ENCODE data around the gene MAPRE2.

Gene MAPRE2

DNA sequence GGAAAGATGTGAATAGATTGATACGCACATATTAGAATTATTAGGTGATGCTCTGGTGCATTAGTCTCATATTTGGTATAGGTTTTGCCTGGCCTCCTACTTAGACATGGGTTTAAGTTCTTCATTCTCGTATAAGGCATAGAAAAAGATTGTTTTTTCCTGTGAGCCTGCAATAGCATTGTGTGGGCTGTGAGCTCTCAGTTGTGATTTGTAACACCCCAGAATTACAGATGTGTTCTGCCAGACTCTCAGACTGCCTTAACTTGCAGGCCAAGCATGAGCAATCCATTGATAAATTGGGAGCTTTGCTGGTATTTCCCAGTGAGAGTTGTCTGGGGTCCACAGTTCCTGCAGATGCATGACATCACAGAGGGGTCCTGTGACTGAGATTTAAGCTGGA lies 95.7 kb downstream of the MAPRE2 start:
- Histone ChIP-seq H3K14ac (ENCODE audit: low read length in 2 of 2) (no peak overlapping the region), H2AK5ac (ENCODE audit: low read length, severe bottlenecking) (no peak overlapping the region), H4K8ac (ENCODE audit: low read length) (no peak overlapping the region), H3K18ac (ENCODE audit: low read depth in 1 of 2, low read length in 2 of 2) (no peak overlapping the region), H3K4me3 (ENCODE audit: insufficient read depth in 1 of 2, low read depth in 1 of 2, low read length in 2 of 2) (no peak overlapping the region), H2BK5ac (ENCODE audit: low read depth, low read length, poor library complexity, severe bottlenecking) (no peak overlapping the region), H3K9me3 (ENCODE audit: control insufficient read depth, low read length) (no peaks in the 10 kb centered on the region), H3K27ac (ENCODE audit: low read length, poor library complexity, severe bottlenecking) (no peak overlapping the region), H2BK120ac (ENCODE audit: low read depth, low read length) (no peak overlapping the region), H3K4me2 (ENCODE audit: low read length, poor library complexity, severe bottlenecking) (no peak overlapping the region), H2AFZ (ENCODE audit: low read depth, low read length) (no peak overlapping the region), H3K23ac (ENCODE audit: low read length in 2 of 2) (no peak overlapping the region), H4K91ac (ENCODE audit: low read length) (no peak overlapping the region), H3K4ac (ENCODE audit: low read depth in 1 of 2, low read length in 2 of 2) (no peak overlapping the region), H3K4me1 (ENCODE audit: control insufficient read depth, insufficient read depth, low read depth, low read length) (peaks cover under 1% of the 10 kb centered on the region), H3K79me1 (replicated peaks; ENCODE audit: low read length, poor library complexity, severe bottlenecking) (no peaks in the 10 kb centered on the region), H3K27me3 (ENCODE audit: control insufficient read depth in 1 of 2, insufficient read depth in 1 of 2, low read length in 2 of 2) (no peaks in the 10 kb centered on the region), H2BK12ac (ENCODE audit: low read length in 2 of 2) (no peak overlapping the region), H3K9ac (ENCODE audit: low read length) (no peak overlapping the region), H2BK15ac (ENCODE audit: low read depth, poor library complexity, severe bottlenecking) (no peak overlapping the region), H3K36me3 (ENCODE audit: control insufficient read depth in 1 of 2, insufficient read depth in 2 of 2, low read depth in 1 of 2, low read length in 2 of 2) (peaks cover 25 to 40% of the 10 kb centered on the region in 2 experiments)
- no peak for DNase-seq
- 95% methylated on average over 2 of the region's 2 CpGs for WGBS

DNA sequence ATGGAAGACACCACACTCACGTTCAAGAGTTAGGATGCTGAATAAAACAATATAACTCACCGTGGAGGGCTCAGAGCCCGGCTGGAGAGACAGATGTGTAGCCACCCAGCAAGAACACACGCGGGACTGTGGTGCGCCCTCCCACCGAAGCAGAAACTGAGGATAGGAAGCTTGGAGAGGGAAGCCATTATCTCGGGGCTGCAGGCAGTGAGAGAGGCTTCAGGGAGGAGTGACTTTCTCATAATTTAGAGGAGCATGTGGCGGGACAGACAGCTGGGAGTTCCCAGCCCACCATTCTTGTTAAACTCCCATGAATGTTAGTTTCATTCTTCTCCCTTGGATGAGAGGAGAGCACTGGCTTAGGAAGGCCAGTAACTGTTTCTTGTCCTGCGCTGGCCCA lies 96.4 kb downstream of the MAPRE2 start:
- WGBS = 95% methylated on average over 9 of the region's 10 CpGs
- no peak overlapping the region for H3K18ac ChIP-seq (ENCODE audit: low read depth in 1 of 2, low read length in 2 of 2)

DNA sequence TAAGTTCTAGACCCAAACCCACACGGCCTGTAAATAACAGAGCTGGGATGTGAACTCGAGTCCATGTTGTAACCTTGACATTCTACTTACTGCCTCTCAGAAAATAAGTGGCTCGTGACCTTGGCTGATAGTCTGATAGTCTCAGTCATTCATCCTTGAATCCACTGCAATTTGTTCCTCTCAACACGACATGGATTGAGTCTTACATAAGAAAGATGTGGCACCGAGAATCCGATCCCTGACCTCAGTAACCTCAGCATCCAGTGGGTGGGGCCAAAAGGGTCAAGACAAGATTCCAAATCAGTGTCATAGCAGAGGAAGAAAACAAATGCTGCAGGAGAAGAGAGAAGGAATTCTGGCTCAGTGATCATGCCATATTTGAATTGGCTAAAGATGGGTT lies 97.6 kb downstream of the MAPRE2 start:
- Histone ChIP-seq H3K79me1 (replicated peaks; ENCODE audit: low read length, poor library complexity, severe bottlenecking) (no peaks in the 10 kb centered on the region), H3K9ac (ENCODE audit: low read length) (no peak overlapping the region), H2BK12ac (ENCODE audit: low read length in 2 of 2) (no peak overlapping the region), H3K14ac (ENCODE audit: low read length in 2 of 2) (no peak overlapping the region), H3K9me3 (ENCODE audit: control insufficient read depth, low read length) (no peaks in the 10 kb centered on the region), H2AK5ac (ENCODE audit: low read length, severe bottlenecking) (no peak overlapping the region), H3K4me2 (ENCODE audit: low read length, poor library complexity, severe bottlenecking) (no peak overlapping the region), H2AFZ (ENCODE audit: low read depth, low read length) (no peak overlapping the region), H2BK120ac (ENCODE audit: low read depth, low read length) (no peak overlapping the region), H2BK5ac (ENCODE audit: low read depth, low read length, poor library complexity, severe bottlenecking) (no peak overlapping the region), H4K8ac (ENCODE audit: low read length) (no peak overlapping the region), H4K91ac (ENCODE audit: low read length) (no peak overlapping the region), H3K23ac (ENCODE audit: low read length in 2 of 2) (peak overlapping the region in 1 of 2 experiments; percentile 38), H3K18ac (ENCODE audit: low read depth in 1 of 2, low read length in 2 of 2) (no peak overlapping the region), H3K4ac (ENCODE audit: low read depth in 1 of 2, low read length in 2 of 2) (no peak overlapping the region), H3K4me1 (ENCODE audit: control insufficient read depth, insufficient read depth, low read depth, low read length) (peaks cover 4% of the 10 kb centered on the region), H3K27ac (ENCODE audit: low read length, poor library complexity, severe bottlenecking) (no peak overlapping the region), H3K27me3 (ENCODE audit: control insufficient read depth in 1 of 2, insufficient read depth in 1 of 2, low read length in 2 of 2) (no peaks in the 10 kb centered on the region), H2BK15ac (ENCODE audit: low read depth, poor library complexity, severe bottlenecking) (no peak overlapping the region), H3K4me3 (ENCODE audit: insufficient read depth in 1 of 2, low read depth in 1 of 2, low read length in 2 of 2) (no peak overlapping the region), H3K36me3 (ENCODE audit: control insufficient read depth in 1 of 2, insufficient read depth in 2 of 2, low read depth in 1 of 2, low read length in 2 of 2) (peaks cover 20 to 22% of the 10 kb centered on the region in 2 experiments)
- DNase-seq = no peak
- 80% methylated on average over 6 of the region's 6 CpGs for WGBS

More for the DNA sequence above, 96.4 kb downstream of the MAPRE2 start:
- Histone ChIP-seq H3K4ac (ENCODE audit: low read depth in 1 of 2, low read length in 2 of 2) (no peak overlapping the region), H3K4me3 (ENCODE audit: insufficient read depth in 1 of 2, low read depth in 1 of 2, low read length in 2 of 2) (no peak overlapping the region), H2BK15ac (ENCODE audit: low read depth, poor library complexity, severe bottlenecking) (no peak overlapping the region), H2AFZ (ENCODE audit: low read depth, low read length) (no peak overlapping the region), H3K23ac (ENCODE audit: low read length in 2 of 2) (no peak overlapping the region), H4K91ac (ENCODE audit: low read length) (peak overlapping the region; percentile 27), H2BK5ac (ENCODE audit: low read depth, low read length, poor library complexity, severe bottlenecking) (no peak overlapping the region), H4K8ac (ENCODE audit: low read length) (no peak overlapping the region), H3K4me1 (ENCODE audit: control insufficient read depth, insufficient read depth, low read depth, low read length) (peaks cover 4% of the 10 kb centered on the region), H3K14ac (ENCODE audit: low read length in 2 of 2) (no peak overlapping the region), H2AK5ac (ENCODE audit: low read length, severe bottlenecking) (no peak overlapping the region), H3K27ac (ENCODE audit: low read length, poor library complexity, severe bottlenecking) (no peak overlapping the region), H3K9me3 (ENCODE audit: control insufficient read depth, low read length) (no peaks in the 10 kb centered on the region), H3K36me3 (ENCODE audit: control insufficient read depth in 1 of 2, insufficient read depth in 2 of 2, low read depth in 1 of 2, low read length in 2 of 2) (peaks cover 25 to 33% of the 10 kb centered on the region in 2 experiments), H3K4me2 (ENCODE audit: low read length, poor library complexity, severe bottlenecking) (no peak overlapping the region), H3K9ac (ENCODE audit: low read length) (no peak overlapping the region), H2BK120ac (ENCODE audit: low read depth, low read length) (no peak overlapping the region), H3K27me3 (ENCODE audit: control insufficient read depth in 1 of 2, insufficient read depth in 1 of 2, low read length in 2 of 2) (no peaks in the 10 kb centered on the region), H2BK12ac (ENCODE audit: low read length in 2 of 2) (no peak overlapping the region), H3K79me1 (replicated peaks; ENCODE audit: low read length, poor library complexity, severe bottlenecking) (no peaks in the 10 kb centered on the region)
- no peak for DNase-seq

DNA sequence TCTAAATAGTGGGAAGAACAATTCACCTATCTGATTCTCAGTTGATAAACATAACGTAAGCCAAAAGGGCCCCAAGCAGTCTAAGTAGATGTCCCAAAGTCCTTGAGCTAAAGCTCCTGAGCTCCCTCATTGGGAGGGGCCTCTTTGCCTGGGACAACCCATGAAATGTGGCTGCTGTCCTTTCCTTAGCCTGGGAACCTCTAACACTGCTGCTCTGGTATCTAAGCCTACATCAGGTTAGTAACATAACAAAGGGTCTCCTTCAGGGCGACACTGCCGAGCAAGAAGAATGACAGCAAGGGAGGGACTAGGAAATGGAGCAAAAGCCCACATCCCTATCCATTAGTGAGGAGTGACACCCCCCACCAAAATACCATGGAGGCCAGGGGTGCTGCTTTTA lies 98.3 kb downstream of the MAPRE2 start:
- Histone ChIP-seq H3K9ac (ENCODE audit: low read length) (no peak overlapping the region), H3K18ac (ENCODE audit: low read depth in 1 of 2, low read length in 2 of 2) (no peak overlapping the region), H2AK5ac (ENCODE audit: low read length, severe bottlenecking) (no peak overlapping the region), H3K4me3 (ENCODE audit: insufficient read depth in 1 of 2, low read depth in 1 of 2, low read length in 2 of 2) (no peak overlapping the region), H3K4me2 (ENCODE audit: low read length, poor library complexity, severe bottlenecking) (no peak overlapping the region), H3K4ac (ENCODE audit: low read depth in 1 of 2, low read length in 2 of 2) (no peak overlapping the region), H4K8ac (ENCODE audit: low read length) (no peak overlapping the region), H3K14ac (ENCODE audit: low read length in 2 of 2) (no peak overlapping the region), H3K79me1 (replicated peaks; ENCODE audit: low read length, poor library complexity, severe bottlenecking) (no peaks in the 10 kb centered on the region), H2BK120ac (ENCODE audit: low read depth, low read length) (no peak overlapping the region), H3K27ac (ENCODE audit: low read length, poor library complexity, severe bottlenecking) (no peak overlapping the region), H3K4me1 (ENCODE audit: control insufficient read depth, insufficient read depth, low read depth, low read length) (peaks cover 4% of the 10 kb centered on the region), H2AFZ (ENCODE audit: low read depth, low read length) (no peak overlapping the region), H3K36me3 (ENCODE audit: control insufficient read depth in 1 of 2, insufficient read depth in 2 of 2, low read depth in 1 of 2, low read length in 2 of 2) (peaks cover 18 to 20% of the 10 kb centered on the region in 2 experiments), H3K23ac (ENCODE audit: low read length in 2 of 2) (no peak overlapping the region), H3K9me3 (ENCODE audit: control insufficient read depth, low read length) (no peaks in the 10 kb centered on the region), H2BK12ac (ENCODE audit: low read length in 2 of 2) (no peak overlapping the region), H3K27me3 (ENCODE audit: control insufficient read depth in 1 of 2, insufficient read depth in 1 of 2, low read length in 2 of 2) (no peaks in the 10 kb centered on the region), H2BK5ac (ENCODE audit: low read depth, low read length, poor library complexity, severe bottlenecking) (no peak overlapping the region), H2BK15ac (ENCODE audit: low read depth, poor library complexity, severe bottlenecking) (no peak overlapping the region), H4K91ac (ENCODE audit: low read length) (no peak overlapping the region)
- no peak for DNase-seq
- WGBS = 93% methylated on average over 3 of the region's 3 CpGs
